GM21526 (cell line): Measurements from ENCODE around the gene RAPGEFL1.
"Not testable (repeated sequence)": the region's sequence is repeated elsewhere in the genome, so short reads cannot be mapped to it uniquely, and the experiment has no call there.

ENCODE experiments used
- ATAC-seq: cut with Tn5 transposase; IDR thresholded peaks from one replicate; pipeline ENCODE4 v1.9.1; 2021; ENCODE audit warnings: moderate library complexity; ENCODE audit not compliant: unreplicated experiment, low FRiP score

Gene RAPGEFL1

GRCh38 chr17:40177275-40177874 is at the start of gene RAPGEFL1:
RAPGEFL1 (plus strand) TSS chr17:40177470; CDS start chr17:40177862, 392 bp downstream.
- no peak for ATAC-seq

GRCh38 chr17:40129498-40129897 is 47.8 kb upstream of the RAPGEFL1 start:
- no peak for ATAC-seq

- no peak for ATAC-seq
Measured at GRCh38 chr17:40130352-40131042, 46.8 kb upstream of the RAPGEFL1 start.

GRCh38 chr17:40134184-40134583 is 43.1 kb upstream of the RAPGEFL1 start:
- no peak for ATAC-seq

DNA sequence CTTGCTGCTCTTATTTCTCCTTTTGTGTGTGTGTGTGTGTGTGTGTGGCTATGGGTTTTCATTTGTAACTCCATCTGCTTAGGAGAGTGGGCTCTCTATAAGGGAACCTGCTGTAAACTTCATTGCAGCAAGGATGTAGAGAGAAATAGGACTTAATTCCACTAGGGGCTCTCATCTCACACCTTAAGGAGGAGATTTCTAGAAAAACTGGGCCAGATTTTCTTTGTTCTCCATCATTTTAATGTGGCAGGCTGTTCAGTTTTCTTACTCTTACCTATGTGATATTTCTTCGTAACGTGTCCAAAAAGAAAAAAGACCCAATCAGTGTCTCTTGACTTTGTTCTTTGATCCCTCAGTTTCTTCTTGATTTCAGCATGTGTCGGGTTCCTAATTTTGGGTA is 41.5 kb upstream of the RAPGEFL1 start:
- ATAC-seq = no peak

GRCh38 chr17:40139566-40140058 is 37.7 kb upstream of the RAPGEFL1 start:
- peak; percentile 10 for ATAC-seq

DNA sequence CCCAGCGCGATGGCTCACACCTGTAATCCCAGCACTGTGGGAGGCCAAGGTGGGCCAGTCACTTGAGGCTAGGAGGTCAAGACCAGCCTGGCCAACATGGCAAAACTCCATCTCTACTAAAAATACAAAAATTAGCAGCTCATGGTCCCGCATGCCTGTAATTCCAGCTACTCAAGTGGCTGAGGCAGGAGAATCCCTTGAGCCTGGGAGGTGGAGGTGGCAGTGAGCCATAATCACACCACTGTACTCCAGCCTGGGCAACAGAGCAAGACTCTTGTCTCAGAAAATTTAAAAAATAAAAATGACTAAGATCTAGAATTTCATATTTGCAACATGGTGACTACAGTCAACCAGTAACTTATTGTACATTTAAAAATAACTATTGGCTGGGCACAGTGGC is 34.1 kb upstream of the RAPGEFL1 start:
- not testable (repeated sequence) for ATAC-seq

GRCh38 chr17:40145476-40145875 is 31.8 kb upstream of the RAPGEFL1 start:
- no peak for ATAC-seq

DNA sequence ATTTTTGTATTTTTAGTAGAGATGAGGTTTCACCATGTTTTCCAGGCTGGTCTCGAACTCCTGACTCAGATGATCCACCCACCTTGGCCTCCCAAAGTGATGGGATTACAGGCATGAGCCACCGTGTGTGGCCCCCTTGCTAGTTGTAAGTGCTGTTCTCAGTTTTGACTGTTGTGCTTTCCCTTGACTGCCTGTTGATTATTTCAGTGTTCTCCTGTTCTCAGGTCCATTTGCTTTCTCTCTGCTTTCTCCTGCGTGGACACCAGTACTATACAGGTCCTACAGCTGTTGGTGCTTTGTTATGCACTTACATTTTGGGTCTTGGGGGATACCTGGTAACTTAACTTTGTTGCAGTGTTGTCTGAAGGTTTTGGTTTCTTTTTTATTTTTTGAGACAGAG is 28.7 kb upstream of the RAPGEFL1 start:
- ATAC-seq = no peak

- ATAC-seq = no peak
Measured at GRCh38 chr17:40150276-40150675, 27.0 kb upstream of the RAPGEFL1 start.

DNA sequence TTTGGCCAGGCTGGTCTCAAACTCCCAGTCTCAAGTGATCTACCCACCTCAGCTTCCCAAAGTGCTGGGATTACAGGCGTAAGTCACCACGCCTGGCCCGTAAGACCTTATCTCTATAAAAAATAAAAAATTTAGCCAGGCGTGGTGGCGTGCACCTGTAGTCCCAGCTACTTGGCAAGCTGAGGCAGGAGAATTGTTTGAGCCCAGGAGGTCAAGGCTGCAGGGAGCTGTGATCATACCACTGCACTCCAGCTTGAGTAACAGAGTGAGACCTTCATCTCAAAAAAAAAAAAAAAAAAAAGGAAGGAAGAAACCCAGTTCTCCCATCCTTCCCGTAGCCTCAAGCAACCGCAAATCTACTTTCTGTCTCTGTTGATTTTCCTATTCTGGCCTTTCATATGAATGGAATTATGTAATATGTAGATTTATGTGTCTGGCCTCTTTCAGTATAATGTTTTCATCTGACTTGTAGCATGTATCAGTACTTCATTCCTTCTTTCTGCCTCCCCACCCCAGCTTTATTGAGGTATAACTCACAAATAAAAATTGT is 25.8 kb upstream of the RAPGEFL1 start:
- no peak for ATAC-seq

GRCh38 chr17:40153603-40154236 is 23.6 kb upstream of the RAPGEFL1 start:
- ATAC-seq = no peak

GRCh38 chr17:40157973-40158372 is 19.3 kb upstream of the RAPGEFL1 start:
- no peak for ATAC-seq

- ATAC-seq = no peak
Measured at GRCh38 chr17:40158438-40159013, 18.7 kb upstream of the RAPGEFL1 start.

GRCh38 chr17:40159456-40159855 is 17.8 kb upstream of the RAPGEFL1 start:
- no peak for ATAC-seq

DNA sequence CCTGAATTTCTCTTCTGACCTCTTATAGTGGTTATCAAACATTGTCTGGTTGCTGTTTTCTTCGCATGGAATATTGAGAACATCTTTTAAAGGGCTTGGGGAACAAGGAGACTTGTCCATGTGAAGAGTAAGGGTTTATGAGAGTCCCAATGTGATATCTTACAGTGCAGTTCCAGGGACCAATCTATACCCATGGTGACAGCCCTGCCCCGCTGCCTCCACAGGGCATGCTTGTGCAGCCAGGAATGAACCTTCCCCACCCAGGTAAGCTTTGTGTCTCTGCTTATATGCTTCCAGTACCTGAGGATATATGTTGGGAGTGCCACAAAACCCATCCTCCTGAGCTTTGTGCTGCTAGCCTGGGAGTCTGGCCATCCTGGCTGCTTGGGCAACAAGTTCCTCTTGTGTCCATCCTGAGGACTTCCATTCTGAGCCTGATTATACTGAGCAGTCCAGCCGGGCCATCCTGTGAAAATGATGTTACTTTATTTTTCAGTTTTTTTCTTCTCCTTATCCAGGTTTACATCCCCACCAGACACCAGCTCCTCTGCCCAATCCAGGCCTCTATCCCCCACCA is 9.5 kb upstream of the RAPGEFL1 start:
- ATAC-seq = no peak

DNA sequence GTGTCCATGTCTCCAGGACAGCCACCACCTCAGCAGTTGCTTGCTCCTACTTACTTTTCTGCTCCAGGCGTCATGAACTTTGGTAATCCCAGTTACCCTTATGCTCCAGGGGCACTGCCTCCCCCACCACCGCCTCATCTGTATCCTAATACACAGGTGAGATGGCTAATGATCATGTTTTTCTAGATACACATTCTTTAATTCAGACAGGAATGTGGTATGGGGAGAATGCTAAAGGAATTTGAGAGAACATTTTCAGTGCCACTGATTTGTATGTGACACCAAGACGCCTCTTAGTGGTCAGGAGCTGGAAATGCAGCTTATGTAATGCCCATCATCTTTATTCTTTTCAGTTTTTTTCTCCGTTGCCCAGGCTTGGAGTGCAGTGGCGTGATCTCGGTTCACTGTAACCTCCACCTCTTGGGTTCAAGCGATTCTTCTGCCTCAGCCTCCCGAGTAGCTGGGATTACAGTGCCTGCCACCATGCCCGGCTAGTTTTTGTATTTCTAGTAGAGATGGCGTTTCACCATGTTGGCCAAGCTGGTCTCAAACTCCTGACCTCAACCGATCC is 8.9 kb upstream of the RAPGEFL1 start:
- no peak for ATAC-seq

- no peak for ATAC-seq
Measured at GRCh38 chr17:40170325-40170724, 6.9 kb upstream of the RAPGEFL1 start.

- ATAC-seq = no peak
Measured at GRCh38 chr17:40171750-40172149, 5.5 kb upstream of the RAPGEFL1 start.

DNA sequence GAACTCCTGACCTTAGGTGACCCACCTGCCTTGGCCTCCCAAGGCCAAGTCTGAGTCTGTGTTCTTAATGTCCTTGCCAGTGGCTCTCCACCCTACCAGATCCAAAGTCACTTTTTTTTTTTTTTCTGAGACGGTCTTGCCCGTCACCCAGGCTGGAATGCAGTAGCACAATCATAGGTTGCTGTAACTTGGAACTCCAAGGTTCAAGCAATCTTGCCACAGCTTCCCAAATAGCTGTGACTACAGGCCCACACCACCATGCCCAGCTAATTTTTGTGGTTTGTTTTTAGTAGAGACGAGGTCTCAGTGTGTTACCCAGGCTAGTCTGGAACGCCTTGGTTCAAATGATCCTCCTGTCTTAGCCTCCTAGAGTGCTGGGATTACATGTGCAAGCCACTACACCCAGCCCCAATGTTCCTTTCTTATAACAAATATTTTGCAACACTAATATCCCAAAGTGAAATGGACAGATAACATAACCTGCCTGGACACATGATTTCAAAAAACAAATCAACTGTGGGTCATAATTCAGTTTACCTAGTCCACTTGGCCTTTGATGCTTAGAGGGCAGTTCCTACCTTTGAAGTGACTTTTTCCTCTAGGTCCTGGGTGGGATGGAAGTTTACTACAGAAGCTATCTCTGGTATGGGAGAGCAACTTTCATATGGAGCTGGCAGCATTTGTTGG is 4.0 kb upstream of the RAPGEFL1 start:
- ATAC-seq = no peak
